A549 (cell line): Measurements from ENCODE around the gene CREB5. TPM values are rescaled to one million over a fixed set of nuclear protein-coding genes. Genes with fewer than 3 reads are reported as not detected.

Experiments used
- ATAC-seq, 2 experiments: fragments of 200-7000 bp in 1 of 2; fragments of >200 bp in 1 of 2; cut with Nextera tagmentation in 1 of 2; cut with Tn5 transposase in 1 of 2; 3 replicates each; pipeline versions ENCODE4 v1.8.0 to v1.9.1; 2018 to 2020; ENCODE audit warnings: mild to moderate bottlenecking in 1 of 2, moderate library complexity in 1 of 2
- CTCF ChIA-PET: fragments of 300-600 bp; sonication (Branson Sonifier 250); formaldehyde crosslinking; extraction: SDS; loops from one replicate; lab custom pipeline; 2021; ENCODE audit warnings: antibody characterized with exemption, inconsistent platforms; lab: Yijun Ruan, JAX
- POLR2A ChIA-PET: fragments of 350-600 bp; formaldehyde crosslinking; extraction: SDS; loops from one replicate; lab custom pipeline; 2021; ENCODE audit warnings: antibody characterized with exemption, inconsistent platforms; lab: Yijun Ruan, JAX
- DNase-seq, 2 experiments: peaks; one replicate each; pipeline versions ENCODE4 v3.0.0 to v3.0.0-alpha.2; 2011 to 2016; ENCODE audit warnings: low read depth in 1 of 2, low spot score in 1 of 2
- FAIRE-seq: peaks from 2 replicates; lab custom pipeline; 2011; peaks lifted over from hg19 to GRCh38; lab: Jason Lieb, UNC
- H3K27ac ChIP-seq, 2 experiments: fragments of >200 bp; sonication (Bioruptor Twin); formaldehyde crosslinking; 3 replicates each; pipeline ENCODE4 v1.5.1; 2016 to 2017
- H3K4me1 ChIP-seq: fragments of >200 bp; sonication (Bioruptor Twin); formaldehyde crosslinking; 3 replicates; pipeline ENCODE4 v1.6.1; 2016
- H3K4me2 ChIP-seq: fragments of >200 bp; sonication (Bioruptor Twin); formaldehyde crosslinking; 3 replicates; pipeline ENCODE4 v1.6.1; 2016
- H3K4me3 ChIP-seq: fragments of >200 bp; sonication (Bioruptor Twin); formaldehyde crosslinking; 3 replicates; pipeline ENCODE4 v1.5.1; 2016
- H3K9me3 ChIP-seq: fragments of >200 bp; sonication (Bioruptor Twin); formaldehyde crosslinking; 3 replicates; pipeline ENCODE4 v1.6.1; 2016
- BHLHE40 ChIP-seq: IDR thresholded peaks from 2 replicates; pipeline ENCODE4 v1.6.1; 2012; ENCODE audit warnings: low read depth, low read length, inconsistent platforms
- CEBPB ChIP-seq, 2 experiments: fragments of >200 bp in 1 of 2; sonication (Bioruptor Twin) in 1 of 2; formaldehyde crosslinking in 1 of 2; IDR thresholded peaks; 2 replicates each; pipeline ENCODE4 v1.6.1; 2012 to 2016
- CHD2 ChIP-seq: fragments of 150-350 bp; IDR thresholded peaks from 2 replicates; pipeline ENCODE4 v1.6.1; 2014; ENCODE audit warnings: low read length; ENCODE audit not compliant: partially characterized antibody
- EHMT2 ChIP-seq: fragments of 200-600 bp; sonication (generic); IDR thresholded peaks from 2 replicates; pipeline ENCODE4 v1.6.1; 2016; ENCODE audit warnings: antibody characterized with exemption, low read depth, mild to moderate bottlenecking, moderate library complexity
- ELK1 ChIP-seq: fragments of 150-350 bp; IDR thresholded peaks from 2 replicates; pipeline ENCODE4 v1.6.1; 2014; ENCODE audit warnings: low read depth, mild to moderate bottlenecking, low read length
- ESRRA ChIP-seq: fragments of 150-350 bp; IDR thresholded peaks from 2 replicates; pipeline ENCODE4 v1.6.1; 2014; ENCODE audit warnings: mild to moderate bottlenecking, low read length, borderline replicate concordance
- FOXS1 ChIP-seq: fragments of 250-450 bp; sonication (Bioruptor Pico); IDR thresholded peaks from 2 replicates; pipeline ENCODE4 v1.5.0; 2020; ENCODE audit warnings: mild to moderate bottlenecking, moderate library complexity
- GATA3 ChIP-seq: IDR thresholded peaks from 2 replicates; pipeline ENCODE4 v1.6.1; 2012; ENCODE audit warnings: borderline replicate concordance
- HEYL ChIP-seq: fragments of 250-450 bp; sonication (Bioruptor Pico); IDR thresholded peaks from 2 replicates; pipeline ENCODE4 v1.8.0; 2021; ENCODE audit warnings: mild to moderate bottlenecking, moderate library complexity
- HOXB13 ChIP-seq: fragments of 250-450 bp; sonication (Bioruptor Pico); IDR thresholded peaks from 2 replicates; pipeline ENCODE4 v1.5.0; 2020; ENCODE audit warnings: low read depth, mild to moderate bottlenecking, moderate library complexity
- JUN ChIP-seq, 2 experiments: fragments of >200 bp; sonication (Bioruptor Twin); formaldehyde crosslinking; IDR thresholded peaks; 2 replicates in 1 of 2; 3 replicates in 1 of 2; pipeline ENCODE4 v1.6.1; 2016 to 2017
- JUNB ChIP-seq: fragments of >200 bp; sonication (Bioruptor Twin); formaldehyde crosslinking; IDR thresholded peaks from 2 replicates; pipeline ENCODE4 v1.6.1; 2016
- KDM5A ChIP-seq: fragments of 200-600 bp; sonication (generic); IDR thresholded peaks from 2 replicates; pipeline ENCODE4 v1.6.1; 2016; ENCODE audit warnings: antibody characterized with exemption, mild to moderate bottlenecking
- MAZ ChIP-seq: fragments of 150-350 bp; IDR thresholded peaks from 2 replicates; pipeline ENCODE4 v1.6.1; 2014; ENCODE audit warnings: antibody characterized with exemption, low read depth, low read length, borderline replicate concordance
- MYC ChIP-seq: IDR thresholded peaks from 2 replicates; pipeline ENCODE4 v1.6.1; 2012; ENCODE audit warnings: mild to moderate bottlenecking, inconsistent platforms, low read length, improper control_type of control experiment, borderline replicate concordance
- PBX3 ChIP-seq: IDR thresholded peaks from 2 replicates; pipeline ENCODE4 v1.6.1; 2012
- PHF8 ChIP-seq: fragments of 200-600 bp; sonication (generic); IDR thresholded peaks from 2 replicates; pipeline ENCODE4 v1.6.1; 2016; ENCODE audit warnings: low read depth, mild to moderate bottlenecking, antibody characterized with exemption, moderate library complexity, borderline replicate concordance
- POLR2A ChIP-seq: IDR thresholded peaks from 2 replicates; pipeline ENCODE4 v1.6.1; 2012; ENCODE audit warnings: mild to moderate bottlenecking, low read length
- POLR2AphosphoS2 ChIP-seq: conservative IDR thresholded peaks from 2 replicates; pipeline ENCODE4 v1.6.1; 2012; ENCODE audit warnings: low read length, improper control_type of control experiment, inconsistent platforms
- RAD21 ChIP-seq, 2 experiments: fragments of >200 bp in 1 of 2; sonication (Bioruptor Twin) in 1 of 2; formaldehyde crosslinking in 1 of 2; IDR thresholded peaks in 1 of 2; conservative IDR thresholded peaks in 1 of 2; 2 replicates in 1 of 2; 3 replicates in 1 of 2; pipeline ENCODE4 v1.6.1; 2012 to 2018; ENCODE audit warnings: inconsistent platforms in 1 of 2
- RNF2 ChIP-seq: fragments of 200-600 bp; sonication (generic); IDR thresholded peaks from 2 replicates; pipeline ENCODE4 v1.6.1; 2016; ENCODE audit warnings: low read depth, mild to moderate bottlenecking, antibody characterized with exemption, moderate library complexity, borderline replicate concordance
- SMC3 ChIP-seq: fragments of >200 bp; sonication (Bioruptor Twin); formaldehyde crosslinking; IDR thresholded peaks from 3 replicates; pipeline ENCODE4 v1.6.1; 2018; ENCODE audit warnings: inconsistent platforms
- TFCP2L1 ChIP-seq: fragments of 250-450 bp; sonication (Bioruptor Pico); IDR thresholded peaks from 2 replicates; pipeline ENCODE4 v1.5.0; 2021; ENCODE audit warnings: mild to moderate bottlenecking
- TP53 ChIP-seq: fragments of 250-450 bp; sonication (Bioruptor Pico); IDR thresholded peaks from 2 replicates; pipeline ENCODE4 v1.5.0; 2021; ENCODE audit warnings: mild to moderate bottlenecking, moderate library complexity
- ZFP36 ChIP-seq: fragments of 450-650 bp; IDR thresholded peaks from 2 replicates; pipeline ENCODE4 v1.6.1; 2014; ENCODE audit warnings: borderline replicate concordance; ENCODE audit not compliant: partially characterized antibody
- ZSCAN20 ChIP-seq: fragments of 250-450 bp; sonication (Bioruptor Pico); IDR thresholded peaks from 2 replicates; pipeline ENCODE4 v1.8.0; 2022; ENCODE audit warnings: mild to moderate bottlenecking, moderate library complexity
- WGBS: methylation state at CpG from one replicate; pipeline ENCODE4 v1.1.6; 2017; ENCODE audit errors: missing lambda C conversion rate; 5-methylcytosine and 5-hydroxymethylcytosine counted together
- polyA plus RNA-seq, 4 experiments: library from polyadenylated mRNA; depleted of rRNA in 3 of 4; stranded (reverse); fragments of >200 nt; fragmentation: RNase III in 1 of 4; extraction: RNeasy Plus Mini Kit Qiagen cat#74134 plus additional on column Dnase treatment in 1 of 4; gene quantifications; 2 replicates in 3 of 4; 3 replicates in 1 of 4; pipeline ENCODE4 v1.2.3, GENCODE V29; 2011 to 2017
- TF ChIP-seq, protein P1 (sequence below): fragments of 200-600 bp; sonication (generic); IDR thresholded peaks from 2 replicates; pipeline ENCODE4 v1.6.1; 2016; ENCODE audit warnings: antibody characterized with exemption, mild to moderate bottlenecking, moderate library complexity
- TF ChIP-seq, protein P2 (sequence below): fragments of >200 bp; sonication (Bioruptor Twin); formaldehyde crosslinking; IDR thresholded peaks from 2 replicates; pipeline ENCODE4 v1.6.1; 2016

Gene CREB5
- polyA plus RNA-seq, 2 of the 4 experiments (the other 2 are of a cell fraction), result 0.61 to 1.5 TPM

DNA sequence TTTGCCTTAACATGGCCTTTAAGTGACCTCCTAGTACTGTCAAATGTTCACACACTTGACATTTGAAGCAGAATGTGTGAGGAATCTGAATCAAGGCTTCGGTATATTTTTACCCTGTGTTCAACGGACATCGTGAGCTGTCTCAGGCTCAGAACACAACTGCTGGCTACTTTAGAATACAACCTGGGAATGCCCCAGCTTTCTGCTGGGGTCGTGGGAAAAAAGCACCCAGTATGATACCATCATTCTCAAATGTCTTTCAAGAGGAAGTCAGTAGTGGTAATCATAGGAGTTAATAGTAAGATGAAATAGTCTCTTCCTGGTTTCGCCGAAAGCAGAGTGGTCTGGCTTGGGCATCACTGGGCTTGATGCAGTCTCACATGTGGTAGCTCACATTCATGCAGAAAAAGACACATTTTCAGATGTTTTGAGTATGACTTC lies 67.2 kb downstream of the CREB5 start:
- TF ChIP-seq JUNB (no peak), CEBPB (IDR thresholded peaks at IDR 0.05) (no peak), POLR2A (no peak), RNF2 (no peak), JUN (IDR thresholded peaks at IDR 0.05) (no peak), RAD21 (conservative IDR thresholded peaks at IDR 0.05 in 1 of 2, IDR thresholded peaks at IDR 0.05 in 1 of 2) (no peak), BHLHE40 (no peak), ELK1 (no peak), ZSCAN20 (CRISPR knock-in tag) (no peak), TFCP2L1 (no peak), PHF8 (no peak), EHMT2 (no peak), FOXS1 (CRISPR knock-in tag) (no peak), MYC (no peak), KDM5A (no peak), PBX3 (no peak), SMC3 (no peak)
- TF ChIP-seq, protein P1, sequence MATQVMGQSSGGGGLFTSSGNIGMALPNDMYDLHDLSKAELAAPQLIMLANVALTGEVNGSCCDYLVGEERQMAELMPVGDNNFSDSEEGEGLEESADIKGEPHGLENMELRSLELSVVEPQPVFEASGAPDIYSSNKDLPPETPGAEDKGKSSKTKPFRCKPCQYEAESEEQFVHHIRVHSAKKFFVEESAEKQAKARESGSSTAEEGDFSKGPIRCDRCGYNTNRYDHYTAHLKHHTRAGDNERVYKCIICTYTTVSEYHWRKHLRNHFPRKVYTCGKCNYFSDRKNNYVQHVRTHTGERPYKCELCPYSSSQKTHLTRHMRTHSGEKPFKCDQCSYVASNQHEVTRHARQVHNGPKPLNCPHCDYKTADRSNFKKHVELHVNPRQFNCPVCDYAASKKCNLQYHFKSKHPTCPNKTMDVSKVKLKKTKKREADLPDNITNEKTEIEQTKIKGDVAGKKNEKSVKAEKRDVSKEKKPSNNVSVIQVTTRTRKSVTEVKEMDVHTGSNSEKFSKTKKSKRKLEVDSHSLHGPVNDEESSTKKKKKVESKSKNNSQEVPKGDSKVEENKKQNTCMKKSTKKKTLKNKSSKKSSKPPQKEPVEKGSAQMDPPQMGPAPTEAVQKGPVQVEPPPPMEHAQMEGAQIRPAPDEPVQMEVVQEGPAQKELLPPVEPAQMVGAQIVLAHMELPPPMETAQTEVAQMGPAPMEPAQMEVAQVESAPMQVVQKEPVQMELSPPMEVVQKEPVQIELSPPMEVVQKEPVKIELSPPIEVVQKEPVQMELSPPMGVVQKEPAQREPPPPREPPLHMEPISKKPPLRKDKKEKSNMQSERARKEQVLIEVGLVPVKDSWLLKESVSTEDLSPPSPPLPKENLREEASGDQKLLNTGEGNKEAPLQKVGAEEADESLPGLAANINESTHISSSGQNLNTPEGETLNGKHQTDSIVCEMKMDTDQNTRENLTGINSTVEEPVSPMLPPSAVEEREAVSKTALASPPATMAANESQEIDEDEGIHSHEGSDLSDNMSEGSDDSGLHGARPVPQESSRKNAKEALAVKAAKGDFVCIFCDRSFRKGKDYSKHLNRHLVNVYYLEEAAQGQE, result no peak
- TF ChIP-seq, protein P2, sequence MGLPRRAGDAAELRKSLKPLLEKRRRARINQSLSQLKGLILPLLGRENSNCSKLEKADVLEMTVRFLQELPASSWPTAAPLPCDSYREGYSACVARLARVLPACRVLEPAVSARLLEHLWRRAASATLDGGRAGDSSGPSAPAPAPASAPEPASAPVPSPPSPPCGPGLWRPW, result no peak
- no peak overlapping the region for H3K4me2 ChIP-seq
- H3K9me3 ChIP-seq, result no peaks in the 10 kb centered on the region
- POLR2A ChIA-PET, result no interaction called here
- H3K27ac ChIP-seq, result no peak overlapping the region
- FAIRE-seq (no peak), DNase-seq (no peak), ATAC-seq (no peak)
- WGBS, result 63% methylated on average over 6 of the region's 6 CpGs
- no peak overlapping the region for H3K4me3 ChIP-seq
- CTCF ChIA-PET, result interaction anchor here (1.6 kb wide), 1 partner anchor 36 kb away, joined by 3 read pairs; no protein-coding TSS in a partner anchor
- no peaks in the 10 kb centered on the region for H3K4me1 ChIP-seq

DNA sequence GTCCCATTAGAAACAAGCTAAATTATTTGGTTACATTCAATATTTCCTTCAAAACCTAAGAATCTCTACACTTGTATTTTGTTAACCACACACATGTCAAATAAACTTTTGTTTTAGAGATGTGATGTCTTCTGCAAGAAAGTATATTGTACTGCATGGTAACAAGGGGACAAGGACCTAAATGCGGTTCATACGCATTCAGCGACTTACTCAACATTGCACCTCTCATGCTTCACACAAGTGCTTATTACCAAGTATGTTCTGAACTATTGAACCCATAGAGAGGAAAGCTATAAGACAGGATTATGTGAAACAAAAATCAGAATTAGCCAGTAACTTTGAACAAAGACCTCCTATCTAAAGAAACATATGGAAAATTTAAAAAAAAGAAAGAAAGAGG lies 68.3 kb downstream of the CREB5 start:
- H3K4me1 ChIP-seq, result no peaks in the 10 kb centered on the region
- ChIA-PET POLR2A (no interaction called here), CTCF (interaction anchor here (1.1 to 1.6 kb wide), 2 partner anchors 10 to 35 kb away, joined by 3 to 4 read pairs; no protein-coding TSS in a partner anchor)
- TF ChIP-seq HOXB13 (CRISPR knock-in tag) (no peak), ESRRA (no peak), ZFP36 (no peak), GATA3 (no peak), MAZ (no peak), TP53 (CRISPR knock-in tag) (no peak), RAD21 (conservative IDR thresholded peaks at IDR 0.05 in 1 of 2, IDR thresholded peaks at IDR 0.05 in 1 of 2) (no peak), MYC (no peak), POLR2AphosphoS2 (no peak), HEYL (CRISPR knock-in tag) (no peak), CHD2 (no peak)
- 86% methylated on average over 3 of the region's 3 CpGs for WGBS
- no peak overlapping the region for H3K4me2 ChIP-seq
- DNase-seq, result no peak
- FAIRE-seq, result no peak
- ATAC-seq, result no peak
- no peak overlapping the region for H3K4me3 ChIP-seq
- H3K27ac ChIP-seq, result no peak overlapping the region
- H3K9me3 ChIP-seq, result no peaks in the 10 kb centered on the region
